H1 (cell line): ENCODE measurements around the gene SIRT7. TPM values are rescaled to one million over a fixed set of nuclear protein-coding genes. Genes with fewer than 3 reads are reported as not detected.

ENCODE experiments used
- BCL11A ChIP-seq, 2 experiments: IDR thresholded peaks; one replicate each; pipeline ENCODE4 v1.6.1; 2011; ENCODE audit warnings: low read depth in 2 of 2, low read length in 2 of 2, mild to moderate bottlenecking in 2 of 2
- POLR2AphosphoS5 ChIP-seq: IDR thresholded peaks from 2 replicates; pipeline ENCODE4 v1.6.1; 2011; ENCODE audit warnings: low read depth, low read length
- RAD21 ChIP-seq, 2 experiments: IDR thresholded peaks in 1 of 2; conservative IDR thresholded peaks in 1 of 2; 2 replicates each; pipeline ENCODE4 v1.6.1; 2011; ENCODE audit warnings: low read depth in 2 of 2, low read length in 2 of 2, improper control_type of control experiment in 1 of 2, inconsistent platforms in 1 of 2, mild to moderate bottlenecking in 1 of 2, moderate library complexity in 1 of 2
- RFX5 ChIP-seq: IDR thresholded peaks from 2 replicates; pipeline ENCODE4 v1.6.1; 2011; ENCODE audit warnings: low read depth, low read length, improper control_type of control experiment, borderline replicate concordance
- SIX5 ChIP-seq: IDR thresholded peaks from 2 replicates; pipeline ENCODE4 v1.6.1; 2011; ENCODE audit warnings: mild to moderate bottlenecking, low read depth, low read length
- USF2 ChIP-seq: IDR thresholded peaks from 2 replicates; pipeline ENCODE4 v1.6.1; 2011; ENCODE audit warnings: low read length, improper control_type of control experiment
- polyA plus RNA-seq, 7 experiments: library from polyadenylated mRNA; depleted of rRNA in 3 of 7; stranded (reverse) in 5 of 7; unstranded in 2 of 7; fragments of >200 nt in 5 of 7; fragments of 200-250 nt in 2 of 7; gene quantifications; 1 replicate in 5 of 7; 2 replicates in 1 of 7; 4 replicates in 1 of 7; pipeline versions ENCODE4 v1.2.1 to v1.2.3, GENCODE V29; 2011 to 2013; ENCODE audit warnings: missing spikeins in 2 of 7, mixed read lengths in 2 of 7
- total RNA-seq: library from RNA; stranded (reverse); fragmentation: NEBNext Ultra II Directional; extraction: Animal tissue kit (Norgen Biotek cat#: 25700); gene quantifications from 2 replicates; pipeline ENCODE4 v1.2.1, GENCODE V29; 2021

The SIRT7 gene
- total and polyA plus RNA-seq, 2 of the 8 experiments (the other 6 are each of a cell fraction or from before 2014, with no cell fraction given): 5.8 to 16.6 TPM

- TF ChIP-seq BCL11A (IDR thresholded peaks at IDR 0.05; ENCODE audit: low read depth in 2 of 2, low read length in 2 of 2): no peak
- no peak for TF ChIP-seq RAD21 (IDR thresholded peaks at IDR 0.05 in 1 of 2, conservative IDR thresholded peaks at IDR 0.05 in 1 of 2; ENCODE audit: low read depth in 2 of 2, low read length in 2 of 2)
- TF ChIP-seq POLR2AphosphoS5: no peak
- no peak for TF ChIP-seq USF2
- no peak for TF ChIP-seq SIX5
- no peak for TF ChIP-seq RFX5
Measured at GRCh38 chr17:81948635-81949378, 30.8 kb upstream of the SIRT7 start (continued).
